Smooth muscle cell (in vitro differentiated cells): ENCODE measurements around the gene CFAP299. TPM values are rescaled to one million over a fixed set of nuclear protein-coding genes. Genes with fewer than 3 reads are reported as not detected.

ENCODE experiments used
- DNase-seq: peaks from one replicate; lab custom pipeline; 2025; ENCODE audit not compliant: unreplicated experiment; lab: John Stamatoyannopoulos, UW
- H2AFZ ChIP-seq: fragments of 200-600 bp; sonication (generic); 2 replicates; pipeline ENCODE4 v1.6.0; 2016; ENCODE audit warnings: antibody characterized with exemption, low read depth, mild to moderate bottlenecking
- H3F3A ChIP-seq: fragments of 200-600 bp; sonication (generic); 2 replicates; pipeline ENCODE4 v1.6.0; 2017; ENCODE audit warnings: antibody characterized with exemption, low read depth
- H3K27ac ChIP-seq: fragments of 200-600 bp; sonication (generic); 2 replicates; pipeline ENCODE4 v1.5.1; 2016; ENCODE audit warnings: low read depth, mild to moderate bottlenecking
- H3K27me3 ChIP-seq: fragments of 200-600 bp; sonication (generic); 2 replicates; pipeline ENCODE4 v1.6.1; 2016; ENCODE audit warnings: low read depth, mild to moderate bottlenecking
- H3K36me3 ChIP-seq: fragments of 200-600 bp; sonication (generic); 2 replicates; pipeline ENCODE4 v1.5.1; 2016; ENCODE audit warnings: low read depth
- H3K4me1 ChIP-seq: fragments of 200-600 bp; sonication (generic); 2 replicates; pipeline ENCODE4 v1.5.1; 2016; ENCODE audit warnings: low read depth
- H3K4me2 ChIP-seq: fragments of 200-600 bp; sonication (generic); 2 replicates; pipeline ENCODE4 v1.6.0; 2016; ENCODE audit warnings: mild to moderate bottlenecking
- H3K4me3 ChIP-seq: fragments of 200-600 bp; sonication (generic); 2 replicates; pipeline ENCODE4 v1.5.1; 2016; ENCODE audit warnings: mild to moderate bottlenecking
- H3K79me2 ChIP-seq: fragments of 200-600 bp; sonication (generic); 2 replicates; pipeline ENCODE4 v1.6.0; 2016; ENCODE audit warnings: low read depth, mild to moderate bottlenecking
- H3K9ac ChIP-seq: fragments of 200-600 bp; sonication (generic); 2 replicates; pipeline ENCODE4 v1.6.0; 2016; ENCODE audit warnings: low read depth
- H3K9me3 ChIP-seq: fragments of 200-600 bp; sonication (generic); replicated peaks from 2 replicates; pipeline ENCODE4 v1.5.1; 2016; ENCODE audit warnings: low read depth
- H4K20me1 ChIP-seq: fragments of 200-600 bp; sonication (generic); 2 replicates; pipeline ENCODE4 v1.6.0; 2016; ENCODE audit warnings: low read depth
- CTCF ChIP-seq: fragments of 200-600 bp; sonication (generic); IDR thresholded peaks from 2 replicates; pipeline ENCODE4 v1.5.1; 2017; ENCODE audit warnings: borderline replicate concordance, mild to moderate bottlenecking, antibody characterized with exemption; ENCODE audit not compliant: insufficient read depth, poor library complexity, severe bottlenecking
- WGBS: methylation state at CpG from one replicate; pipeline ENCODE4 v1.1.7; 2016; ENCODE audit warnings: low lambda C conversion rate; 5-methylcytosine and 5-hydroxymethylcytosine counted together
- polyA plus RNA-seq: library from polyadenylated mRNA; unstranded; fragments of >200 nt; fragmentation: Nextera tagmentation; extraction: Ambion mirVana; gene quantifications from 2 replicates; pipeline ENCODE4 v1.2.1, GENCODE V29; 2016
- total RNA-seq: library from RNA; depleted of rRNA; stranded (reverse); fragments of >200 nt; gene quantifications from 2 replicates; pipeline ENCODE4 v1.2.3, GENCODE V29; 2014

The CFAP299 gene
- total and polyA plus RNA-seq, 2 experiments from 2014 or later: not detected

- H3K4me3 ChIP-seq: no peak overlapping the region
- TF ChIP-seq CTCF: no peak
- WGBS: 96% methylated on average over 1 of the region's 1 CpG
Observed at GRCh38 chr4:80925293-80925692, 589.8 kb downstream of the CFAP299 start.

GRCh38 chr4:80926446-80926845, 590.9 kb downstream of the CFAP299 start:
- Histone ChIP-seq H2AFZ (no peak overlapping the region), H3K9me3 (no peaks in the 10 kb centered on the region), H3K9ac (no peak overlapping the region), H3K27ac (no peak overlapping the region), H3K4me1 (no peaks in the 10 kb centered on the region), H3K4me2 (no peak overlapping the region), H4K20me1 (no peaks in the 10 kb centered on the region), H3F3A (no peaks in the 10 kb centered on the region), H3K79me2 (no peaks in the 10 kb centered on the region), H3K36me3 (no peaks in the 10 kb centered on the region), H3K4me3 (no peak overlapping the region), H3K27me3 (no peaks in the 10 kb centered on the region)
- TF ChIP-seq CTCF: no peak
- no peak for DNase-seq
- WGBS: 65% methylated on average over 1 of the region's 1 CpG

More at GRCh38 chr4:80925293-80925692, 589.8 kb downstream of the CFAP299 start:
- H3K9ac ChIP-seq: no peak overlapping the region
- no peak overlapping the region for H3K4me2 ChIP-seq
- no peaks in the 10 kb centered on the region for H3K36me3 ChIP-seq
- no peaks in the 10 kb centered on the region for H3K4me1 ChIP-seq
- H3K9me3 ChIP-seq: no peaks in the 10 kb centered on the region
- no peaks in the 10 kb centered on the region for H3K27me3 ChIP-seq
- no peak overlapping the region for H2AFZ ChIP-seq
- DNase-seq: no peak
- no peak overlapping the region for H3K27ac ChIP-seq
- no peaks in the 10 kb centered on the region for H3K79me2 ChIP-seq
- no peaks in the 10 kb centered on the region for H3F3A ChIP-seq
- H4K20me1 ChIP-seq: no peaks in the 10 kb centered on the region

- DNase-seq: no peak
- no peaks in the 10 kb centered on the region for H3K4me1 ChIP-seq
- H3K27ac ChIP-seq: no peak overlapping the region
- no peaks in the 10 kb centered on the region for H4K20me1 ChIP-seq
- H3F3A ChIP-seq: no peaks in the 10 kb centered on the region
- TF ChIP-seq CTCF: no peak
- no peaks in the 10 kb centered on the region for H3K27me3 ChIP-seq
- WGBS: 77% methylated on average over 1 of the region's 1 CpG
- H3K4me2 ChIP-seq: no peak overlapping the region
- H3K9me3 ChIP-seq: no peaks in the 10 kb centered on the region
- no peak overlapping the region for H2AFZ ChIP-seq
- no peak overlapping the region for H3K4me3 ChIP-seq
- no peak overlapping the region for H3K9ac ChIP-seq
- H3K79me2 ChIP-seq: no peaks in the 10 kb centered on the region
- no peaks in the 10 kb centered on the region for H3K36me3 ChIP-seq
Observed at GRCh38 chr4:80926891-80927290, 591.4 kb downstream of the CFAP299 start.

- H3K4me3 ChIP-seq: no peak overlapping the region
- H2AFZ ChIP-seq: no peak overlapping the region
- no peaks in the 10 kb centered on the region for H3K9me3 ChIP-seq
- H3K9ac ChIP-seq: no peak overlapping the region
- H3F3A ChIP-seq: no peaks in the 10 kb centered on the region
- H4K20me1 ChIP-seq: no peaks in the 10 kb centered on the region
- no peaks in the 10 kb centered on the region for H3K27me3 ChIP-seq
- TF ChIP-seq CTCF: no peak
- DNase-seq: no peak
- no peak overlapping the region for H3K27ac ChIP-seq
- no peaks in the 10 kb centered on the region for H3K79me2 ChIP-seq
- WGBS: 86% methylated on average over 3 of the region's 3 CpGs
- H3K36me3 ChIP-seq: no peaks in the 10 kb centered on the region
- H3K4me2 ChIP-seq: no peak overlapping the region
- H3K4me1 ChIP-seq: no peaks in the 10 kb centered on the region
Observed at GRCh38 chr4:80927420-80927819, 591.9 kb downstream of the CFAP299 start.
